ENCODE results near the gene KIAA0040.

KIAA0040 gene

GRCh38 chr1:175206687-175207086, 14.1 kb upstream of the KIAA0040 start:
- H3K4me3 ChIP-seq (ENCODE audit: low read length) = no peak overlapping the region
- DNase-seq (ENCODE audit: low read depth, low spot score) = no peak

GRCh38 chr1:175204330-175204729, 11.8 kb upstream of the KIAA0040 start:
- no peak for DNase-seq (ENCODE audit: low read depth, low spot score)
- no peak overlapping the region for H3K4me3 ChIP-seq (ENCODE audit: low read length)

- H3K4me3 ChIP-seq (ENCODE audit: low read length) = no peak overlapping the region
These were observed 11.0 kb upstream of the KIAA0040 start for GRCh38 chr1:175203570-175204068.

GRCh38 chr1:175200678-175201521, 8.3 kb upstream of the KIAA0040 start:
- DNase-seq (ENCODE audit: low read depth, low spot score) = no peak
- no peak overlapping the region for H3K4me3 ChIP-seq (ENCODE audit: low read length)

More at GRCh38 chr1:175203570-175204068, 11.0 kb upstream of the KIAA0040 start:
- no peak for DNase-seq (ENCODE audit: low read depth, low spot score)

- no peak for DNase-seq (ENCODE audit: low read depth, low spot score)
- H3K4me3 ChIP-seq (ENCODE audit: low read length) = no peak overlapping the region
These were observed 5.8 kb upstream of the KIAA0040 start for GRCh38 chr1:175198332-175198731.

GRCh38 chr1:175197531-175197930, 5.0 kb upstream of the KIAA0040 start:
- peak; percentile 53 for DNase-seq (ENCODE audit: low read depth, low spot score)
- no peak overlapping the region for H3K4me3 ChIP-seq (ENCODE audit: low read length)

GRCh38 chr1:175195798-175196197, 3.2 kb upstream of the KIAA0040 start:
- no peak overlapping the region for H3K4me3 ChIP-seq (ENCODE audit: low read length)
- DNase-seq (ENCODE audit: low read depth, low spot score) = no peak

- DNase-seq (ENCODE audit: low read depth, low spot score) = no peak
- no peak overlapping the region for H3K4me3 ChIP-seq (ENCODE audit: low read length)
These were observed 2.7 kb upstream of the KIAA0040 start for GRCh38 chr1:175195281-175195680.

- no peak for DNase-seq (ENCODE audit: low read depth, low spot score)
- H3K4me3 ChIP-seq (ENCODE audit: low read length) = no peak overlapping the region
These were observed 943 bp upstream of the KIAA0040 start for GRCh38 chr1:175193527-175193910.

- H3K4me3 ChIP-seq (ENCODE audit: low read length) = peak overlapping the region; percentile 58
- DNase-seq (ENCODE audit: low read depth, low spot score) = no peak
These were observed 406 bp downstream of the KIAA0040 start for GRCh38 chr1:175192111-175192629.

GRCh38 chr1:175191659-175192058, 917 bp downstream of the KIAA0040 start:
- DNase-seq (ENCODE audit: low read depth, low spot score) = no peak

GRCh38 chr1:175188936-175189335, 3.6 kb downstream of the KIAA0040 start:
- DNase-seq (ENCODE audit: low read depth, low spot score) = peak; percentile 76
- H3K4me3 ChIP-seq (ENCODE audit: low read length) = no peak overlapping the region

More at GRCh38 chr1:175191659-175192058, 917 bp downstream of the KIAA0040 start:
- no peak overlapping the region for H3K4me3 ChIP-seq (ENCODE audit: low read length)

GRCh38 chr1:175186433-175187160, 6.0 kb downstream of the KIAA0040 start:
- DNase-seq (ENCODE audit: low read depth, low spot score) = no peak
- no peak overlapping the region for H3K4me3 ChIP-seq (ENCODE audit: low read length)

GRCh38 chr1:175185903-175186302, 6.7 kb downstream of the KIAA0040 start:
- no peak overlapping the region for H3K4me3 ChIP-seq (ENCODE audit: low read length)
- no peak for DNase-seq (ENCODE audit: low read depth, low spot score)

- DNase-seq (ENCODE audit: low read depth, low spot score) = no peak
- no peak overlapping the region for H3K4me3 ChIP-seq (ENCODE audit: low read length)
These were observed 9.0 kb downstream of the KIAA0040 start for GRCh38 chr1:175183586-175183985.

GRCh38 chr1:175182201-175182746, 10.3 kb downstream of the KIAA0040 start:
- DNase-seq (ENCODE audit: low read depth, low spot score) = peak; percentile 41
- no peak overlapping the region for H3K4me3 ChIP-seq (ENCODE audit: low read length)

GRCh38 chr1:175179837-175180590, 12.6 kb downstream of the KIAA0040 start:
- no peak for DNase-seq (ENCODE audit: low read depth, low spot score)

GRCh38 chr1:175178456-175178855, 14.1 kb downstream of the KIAA0040 start:
- H3K4me3 ChIP-seq (ENCODE audit: low read length) = no peak overlapping the region
- no peak for DNase-seq (ENCODE audit: low read depth, low spot score)

More at GRCh38 chr1:175179837-175180590, 12.6 kb downstream of the KIAA0040 start:
- no peak overlapping the region for H3K4me3 ChIP-seq (ENCODE audit: low read length)

GRCh38 chr1:175178056-175178455, 14.5 kb downstream of the KIAA0040 start:
- no peak overlapping the region for H3K4me3 ChIP-seq (ENCODE audit: low read length)
- DNase-seq (ENCODE audit: low read depth, low spot score) = no peak
